ENCODE measurements around the gene SERINC3. TPM values are rescaled to one million over a fixed set of nuclear protein-coding genes. Genes with fewer than 3 reads are reported as not detected.
A peak's percentile ranks its signal among the peaks of the same experiment; 100 is the strongest.

The SERINC3 gene
- total and polyA plus RNA-seq, 2 of the 13 experiments (the other 11 are each of a cell fraction or from before 2014, with no cell fraction given): 82.0 to 226 TPM

- Histone ChIP-seq H3K27me3 (ENCODE audit: control insufficient read depth in 1 of 2, insufficient read depth in 2 of 2, low read length in 2 of 2) (no peaks in the 10 kb centered on the region; a peak in 1 of 5 replicates), H4K20me1 (ENCODE audit: insufficient read depth, low read length) (no peaks in the 10 kb centered on the region), H3K9ac (ENCODE audit: insufficient read depth, low read depth, low read length) (peak within 1 kb of the TSS; percentile 80), H3K36me3 (replicated peaks in 1 of 2; ENCODE audit: control insufficient read depth in 1 of 2, insufficient read depth in 2 of 2, low read length in 2 of 2) (peaks cover 5 to 13% of the 10 kb centered on the region in 2 experiments; a peak in 4 of 5 replicates), H3K79me2 (ENCODE audit: insufficient read depth, low read length) (peaks cover 12% of the 10 kb centered on the region), H2AFZ (ENCODE audit: low read length) (peak within 1 kb of the TSS; percentile 82), H3K4me2 (ENCODE audit: low read depth, low read length) (peak within 1 kb of the TSS; percentile 99), H3K4me3 (replicated peaks in 1 of 3; ENCODE audit: insufficient read depth in 1 of 3, low read depth in 2 of 3, low read length in 3 of 3) (peak within 1 kb of the TSS; percentile 74 to 86 (median 82)), H3K27ac (ENCODE audit: extremely low read length, insufficient read depth, low read length) (peak within 1 kb of the TSS; percentile 52), H3K9me3 (ENCODE audit: low read length) (no peaks in the 10 kb centered on the region), H3K4me1 (ENCODE audit: insufficient read depth, low read length) (peaks cover 46% of the 10 kb centered on the region)
- DNase-seq (ENCODE audit: low spot score) (peak; percentile 89), ATAC-seq (peak; percentile 96), FAIRE-seq (peak; percentile 69)
- ChIA-PET POLR2A (interaction anchor here (0.6 to 3.3 kb wide), 31 partner anchors 11 to 270 kb away, joined by 3 to 19 read pairs (median 4); partner anchors contain the start of genes ADA, FITM2, HNF4A and OSER1), CTCF (ENCODE audit: low intra/inter-chr PET ratio, low total read pairs) (interaction anchor here (1.0 to 2.4 kb wide), 3 partner anchors 46 to 134 kb away, joined by 3 to 24 read pairs (median 4); partner anchors contain the start of gene SERINC3)
- WGBS (ENCODE audit: low lambda C conversion rate): 1% methylated on average over 54 of the region's 55 CpGs
- intact Hi-C loops (cut with micrococcal nuclease; ENCODE audit: unreplicated experiment): loop anchor here (1.0 to 2.0 kb wide), 2 partner anchors 47 to 134 kb away; partner anchors contain the start of gene SERINC3
- in situ Hi-C loops (cut with HindIII; ENCODE audit: extremely low pct_ligation_motif_present, low pct_unique_long_range_greater_than_20kb): loop anchor here (5.0 to 10.0 kb wide), 2 partner anchors 131 to 361 kb away; no protein-coding TSS in a partner anchor
- BruUV-seq (replicated peaks): TSS peak; percentile 74
- TF ChIP-seq ATAD3A (CRISPR knock-in tag; IDR thresholded peaks at IDR 0.05): peak; percentile 85; the same call in 1 of the 2 replicates
- TF ChIP-seq GPN1 (CRISPR knock-in tag; IDR thresholded peaks at IDR 0.05; ENCODE audit: borderline replicate concordance): peak; percentile 50; the same call in 1 of the 2 replicates
- peak; percentile 64; the same call in 1 of the 2 replicates for TF ChIP-seq MEIS2 (CRISPR knock-in tag; IDR thresholded peaks at IDR 0.05)
- TF ChIP-seq RXRB (CRISPR knock-in tag; IDR thresholded peaks at IDR 0.05; ENCODE audit: borderline replicate concordance): peak; percentile 73; the same call in 1 of the 2 replicates
- peak; percentile 81; the same call in 1 of the 2 replicates for TF ChIP-seq YEATS4 (CRISPR knock-in tag; IDR thresholded peaks at IDR 0.05; ENCODE audit: borderline replicate concordance)
- peak; percentile 97; the same call in 1 of the 2 replicates for TF ChIP-seq RARG (CRISPR knock-in tag; IDR thresholded peaks at IDR 0.05; ENCODE audit: low read depth)
- TF ChIP-seq ZNF281 (CRISPR knock-in tag; IDR thresholded peaks at IDR 0.05; ENCODE audit: borderline replicate concordance): peak; percentile 71; the same call in 1 of the 2 replicates
- TF ChIP-seq SNAPC5 (CRISPR knock-in tag; IDR thresholded peaks at IDR 0.05; ENCODE audit: borderline replicate concordance): peak; percentile 97
- peak; percentile 81 for TF ChIP-seq TAF15 (IDR thresholded peaks at IDR 0.05; ENCODE audit: low read depth, low read length, poor library complexity, severe bottlenecking)
- peak; percentile 74 for TF ChIP-seq HNRNPH1 (optimal IDR thresholded peaks at IDR 0.05; ENCODE audit: low read depth, low read length)
- peak; percentile 95 to 98 for TF ChIP-seq HMGXB4 (CRISPR knock-in tag; IDR thresholded peaks at IDR 0.05; ENCODE audit: borderline replicate concordance in 1 of 2, low read depth in 1 of 2)
- TF ChIP-seq ZNF652 (CRISPR knock-in tag; IDR thresholded peaks at IDR 0.05; ENCODE audit: borderline replicate concordance, low read depth): no peak
- TF ChIP-seq ERF (CRISPR knock-in tag; IDR thresholded peaks at IDR 0.05): peak; percentile 99
- TF ChIP-seq SALL1 (CRISPR knock-in tag; IDR thresholded peaks at IDR 0.05): peak; percentile 94
- peak; percentile 98 for TF ChIP-seq ZNF616 (CRISPR knock-in tag; IDR thresholded peaks at IDR 0.05; ENCODE audit: low read depth)
- TF ChIP-seq IRX3 (CRISPR knock-in tag; IDR thresholded peaks at IDR 0.05; ENCODE audit: borderline replicate concordance, low read depth): peak; percentile 98; the same call in 1 of the 2 replicates
- no peak for TF ChIP-seq CHD4 (IDR thresholded peaks at IDR 0.05; ENCODE audit: borderline replicate concordance, low read length)
These were observed 45.9 kb downstream of the SERINC3 start, which contains the start of gene TTPAL for GRCh38 chr20:44475694-44476560. TTPAL (plus strand) TSS chr20:44475874; CDS start chr20:44480000, 4,126 bp downstream.
